ENCODE data around the gene PPP3CA.

DNA sequence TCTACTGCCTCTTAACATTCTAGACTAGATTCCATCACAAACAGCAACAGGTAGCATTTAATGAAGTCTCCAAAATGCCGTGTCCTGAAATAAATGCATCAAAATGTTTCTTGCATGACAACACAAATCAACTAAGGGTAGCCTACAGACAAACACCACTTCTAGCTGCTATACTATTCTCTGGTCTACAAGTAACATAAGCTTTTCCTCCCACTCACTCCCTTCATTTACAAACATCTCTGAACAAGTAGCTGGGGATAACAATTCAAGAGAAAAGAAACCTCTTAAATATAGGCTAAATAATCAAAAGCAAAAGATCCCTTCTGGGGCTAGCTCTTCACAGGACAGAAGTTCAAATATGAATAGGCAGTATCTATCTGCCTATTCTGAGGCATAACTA, 20.8 kb downstream of the PPP3CA start:
- TF ChIP-seq EZH2 (IDR thresholded peaks at IDR 0.05) (no peak), POLR2AphosphoS5 (IDR thresholded peaks at IDR 0.05; ENCODE audit: borderline replicate concordance, low read depth, low read length) (no peak)

Measured in SK-N-MC (cell line).